ENCODE measurements around the gene PLCB2. TPM values are rescaled to one million over a fixed set of nuclear protein-coding genes. Genes with fewer than 3 reads are reported as not detected.
A peak's percentile ranks its signal among the peaks of the same experiment; 100 is the strongest.

Gene PLCB2
- total and polyA plus RNA-seq, 9 of the 15 experiments (the other 6 are each of a cell fraction or from before 2014, with no cell fraction given) = 0.37 to 12.3 (median 8.0) TPM

DNA sequence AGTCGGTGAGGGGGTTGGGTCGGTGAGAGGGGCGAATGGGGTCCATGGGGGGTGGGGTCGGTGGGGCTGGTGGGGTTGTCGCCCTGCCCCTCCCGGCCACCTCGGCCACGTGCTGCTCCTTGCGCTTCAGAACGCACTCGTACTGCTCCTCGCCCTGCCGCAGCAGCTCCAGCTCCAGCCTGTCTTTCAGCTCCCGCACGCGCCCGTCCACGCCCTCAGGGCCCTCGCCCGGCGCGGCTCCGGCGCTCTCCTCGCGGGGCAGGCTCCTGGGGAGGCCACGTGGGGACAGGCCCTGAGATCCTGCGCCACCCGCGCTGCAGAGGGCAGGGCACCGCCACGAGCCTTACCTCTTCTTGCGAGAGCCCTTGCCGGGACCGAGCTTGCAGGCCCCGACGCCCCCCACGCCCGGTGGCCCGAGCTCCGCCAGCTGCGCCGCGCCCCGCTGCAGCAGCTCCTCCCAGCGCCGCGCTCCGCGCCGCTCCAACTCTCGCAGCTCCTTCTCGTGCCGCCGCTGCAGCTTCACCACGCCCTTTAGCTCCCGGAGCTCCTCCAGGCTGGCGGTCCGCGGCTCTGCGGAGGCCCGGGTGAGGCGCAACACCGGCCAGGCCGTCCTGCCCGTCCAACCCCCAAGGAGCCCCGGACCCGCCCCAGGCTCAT, 16.7 kb downstream of the PLCB2 start (continued):
- TF ChIP-seq MAX (CRISPR knock-in tag; IDR thresholded peaks at IDR 0.05) (peak; percentile 96), ZNF77 (CRISPR knock-in tag; IDR thresholded peaks at IDR 0.05) (no peak), CREB1 (IDR thresholded peaks at IDR 0.05) (no peak), CREB1 (CRISPR knock-in tag; IDR thresholded peaks at IDR 0.05) (0 out of 2 replicates have a peak, but pooled peaks have one; percentile 14), MEF2A (IDR thresholded peaks at IDR 0.05; ENCODE audit: control insufficient read depth, low read depth, low read length) (no peak), GTF2F1 (IDR thresholded peaks at IDR 0.05; ENCODE audit: low read depth, low read length) (no peak), SIN3B (IDR thresholded peaks at IDR 0.05; ENCODE audit: low read depth) (no peak), NCOA1 (IDR thresholded peaks at IDR 0.05; ENCODE audit: low read depth) (no peak), PCBP1 (IDR thresholded peaks at IDR 0.05; ENCODE audit: low read depth, low read length, poor library complexity, severe bottlenecking) (peak; percentile 75), ZNF232 (CRISPR knock-in tag; IDR thresholded peaks at IDR 0.05) (peak; percentile 18; the same call in 1 of the 2 replicates), ZNF511 (CRISPR knock-in tag; IDR thresholded peaks at IDR 0.05) (peak; percentile 68; the same call in 1 of the 2 replicates), FUS (optimal IDR thresholded peaks at IDR 0.05; ENCODE audit: low read depth, low read length) (peak; percentile 85), PHF20 (IDR thresholded peaks at IDR 0.05; ENCODE audit: partially characterized antibody) (no peak)
- TF ChIP-seq, protein P1, sequence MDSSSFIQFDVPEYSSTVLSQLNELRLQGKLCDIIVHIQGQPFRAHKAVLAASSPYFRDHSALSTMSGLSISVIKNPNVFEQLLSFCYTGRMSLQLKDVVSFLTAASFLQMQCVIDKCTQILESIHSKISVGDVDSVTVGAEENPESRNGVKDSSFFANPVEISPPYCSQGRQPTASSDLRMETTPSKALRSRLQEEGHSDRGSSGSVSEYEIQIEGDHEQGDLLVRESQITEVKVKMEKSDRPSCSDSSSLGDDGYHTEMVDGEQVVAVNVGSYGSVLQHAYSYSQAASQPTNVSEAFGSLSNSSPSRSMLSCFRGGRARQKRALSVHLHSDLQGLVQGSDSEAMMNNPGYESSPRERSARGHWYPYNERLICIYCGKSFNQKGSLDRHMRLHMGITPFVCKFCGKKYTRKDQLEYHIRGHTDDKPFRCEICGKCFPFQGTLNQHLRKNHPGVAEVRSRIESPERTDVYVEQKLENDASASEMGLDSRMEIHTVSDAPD (CRISPR knock-in tag; IDR thresholded peaks at IDR 0.05) = no peak
- TF ChIP-seq, protein P2, sequence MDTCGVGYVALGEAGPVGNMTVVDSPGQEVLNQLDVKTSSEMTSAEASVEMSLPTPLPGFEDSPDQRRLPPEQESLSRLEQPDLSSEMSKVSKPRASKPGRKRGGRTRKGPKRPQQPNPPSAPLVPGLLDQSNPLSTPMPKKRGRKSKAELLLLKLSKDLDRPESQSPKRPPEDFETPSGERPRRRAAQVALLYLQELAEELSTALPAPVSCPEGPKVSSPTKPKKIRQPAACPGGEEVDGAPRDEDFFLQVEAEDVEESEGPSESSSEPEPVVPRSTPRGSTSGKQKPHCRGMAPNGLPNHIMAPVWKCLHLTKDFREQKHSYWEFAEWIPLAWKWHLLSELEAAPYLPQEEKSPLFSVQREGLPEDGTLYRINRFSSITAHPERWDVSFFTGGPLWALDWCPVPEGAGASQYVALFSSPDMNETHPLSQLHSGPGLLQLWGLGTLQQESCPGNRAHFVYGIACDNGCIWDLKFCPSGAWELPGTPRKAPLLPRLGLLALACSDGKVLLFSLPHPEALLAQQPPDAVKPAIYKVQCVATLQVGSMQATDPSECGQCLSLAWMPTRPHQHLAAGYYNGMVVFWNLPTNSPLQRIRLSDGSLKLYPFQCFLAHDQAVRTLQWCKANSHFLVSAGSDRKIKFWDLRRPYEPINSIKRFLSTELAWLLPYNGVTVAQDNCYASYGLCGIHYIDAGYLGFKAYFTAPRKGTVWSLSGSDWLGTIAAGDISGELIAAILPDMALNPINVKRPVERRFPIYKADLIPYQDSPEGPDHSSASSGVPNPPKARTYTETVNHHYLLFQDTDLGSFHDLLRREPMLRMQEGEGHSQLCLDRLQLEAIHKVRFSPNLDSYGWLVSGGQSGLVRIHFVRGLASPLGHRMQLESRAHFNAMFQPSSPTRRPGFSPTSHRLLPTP (IDR thresholded peaks at IDR 0.05; ENCODE audit: borderline replicate concordance, extremely low read depth, insufficient read length) = no peak
